Naive B cell (primary cell): ENCODE data around the gene ABAT. TPM values are rescaled to one million over a fixed set of nuclear protein-coding genes. Genes with fewer than 3 reads are reported as not detected.
"Not testable (repeated sequence)": the region's sequence is repeated elsewhere in the genome, so short reads cannot be mapped to it uniquely, and the experiment has no call there.

ENCODE experiments used
- ATAC-seq, 2 donors: fragments of 150-1000 bp; cut with Tn5 transposase; 2 replicates each; pipeline ENCODE4 v1.10.0; 2021; ENCODE audit warnings: low read depth in 2 of 2, mild to moderate bottlenecking in 2 of 2, moderate library complexity in 2 of 2
- DNase-seq: peaks from one replicate; pipeline ENCODE4 v3.0.0; 2022
- H3K27ac Mint-ChIP-seq, 6 donors: one replicate each; pipeline ENCODE4 v1.8.0; 2020 to 2022; ENCODE audit warnings: mild to moderate bottlenecking in 6 of 6, mixed read lengths in 6 of 6, moderate library complexity in 5 of 6, inconsistent platforms in 2 of 6
- H3K27me3 Mint-ChIP-seq, 3 donors: one replicate each; pipeline ENCODE4 v1.8.0; 2021 to 2022; ENCODE audit warnings: mixed read lengths in 3 of 3, mild to moderate bottlenecking in 1 of 3
- H3K36me3 Mint-ChIP-seq, 2 donors: one replicate each; pipeline ENCODE4 v1.8.0; 2020 to 2022; ENCODE audit warnings: mixed read lengths in 2 of 2, inconsistent platforms in 1 of 2, mild to moderate bottlenecking in 1 of 2
- H3K4me1 Mint-ChIP-seq, 3 donors: one replicate each; pipeline ENCODE4 v1.8.0; 2020 to 2022; ENCODE audit warnings: mixed read lengths in 3 of 3, inconsistent platforms in 1 of 3, mild to moderate bottlenecking in 1 of 3, moderate library complexity in 1 of 3
- H3K4me3 Mint-ChIP-seq, 8 donors: one replicate each; pipeline ENCODE4 v1.8.0; 2020 to 2022; ENCODE audit warnings: mild to moderate bottlenecking in 8 of 8, mixed read lengths in 8 of 8, moderate library complexity in 8 of 8, inconsistent platforms in 2 of 8
- H3K9me3 Mint-ChIP-seq, 7 donors: one replicate each; pipeline ENCODE4 v1.8.0; 2020 to 2022; ENCODE audit warnings: mixed read lengths in 7 of 7, mild to moderate bottlenecking in 5 of 7, inconsistent platforms in 2 of 7, moderate library complexity in 1 of 7
- polyA plus RNA-seq, 6 donors: library from polyadenylated mRNA; unstranded; fragments of 300-500 nt; fragmentation: Illumina TruSeq; gene quantifications; one replicate each; pipeline ENCODE4 v1.2.3, GENCODE V29; 2021; ENCODE audit warnings: low read depth in 6 of 6

Gene ABAT
- polyA plus RNA-seq, 6 donors from 2014 or later: 1.9 to 10.0 (median 4.8) TPM

- H3K27ac Mint-ChIP-seq: peak overlapping the region in 3 of 6 donors; percentile 11 to 65 (median 33)
- no peaks in the 10 kb centered on the region for H3K9me3 Mint-ChIP-seq
- no peak overlapping the region for H3K4me3 Mint-ChIP-seq
- peaks cover 6 to 17% (median 11%) of the 10 kb centered on the region in 3 donors for H3K4me1 Mint-ChIP-seq
- no peaks in the 10 kb centered on the region for H3K27me3 Mint-ChIP-seq
- peaks cover 42 to 60% of the 10 kb centered on the region in 2 donors for H3K36me3 Mint-ChIP-seq
- ATAC-seq: no peak
- DNase-seq: no peak
Observed at GRCh38 chr16:8642146-8642545, 32.3 kb upstream of the ABAT start.

GRCh38 chr16:8644211-8645140, 29.9 kb upstream of the ABAT start:
- Mint-ChIP-seq H3K9me3 (no peaks in the 10 kb centered on the region), H3K36me3 (peaks cover 46 to 65% of the 10 kb centered on the region in 2 donors), H3K4me3 (peak overlapping the region in 1 of 8 donors; percentile 75), H3K4me1 (peaks cover 6 to 17% (median 11%) of the 10 kb centered on the region in 3 donors), H3K27me3 (no peaks in the 10 kb centered on the region), H3K27ac (peak overlapping the region in 5 of 6 donors; percentile 16 to 85 (median 49))
- ATAC-seq: peak; percentile 51 to 63
- DNase-seq: no peak

- ATAC-seq (no peak), DNase-seq (no peak)
- Mint-ChIP-seq H3K9me3 (no peaks in the 10 kb centered on the region), H3K4me3 (no peak overlapping the region), H3K36me3 (peaks cover 46 to 58% of the 10 kb centered on the region in 2 donors), H3K27me3 (no peaks in the 10 kb centered on the region), H3K4me1 (peaks cover 6 to 17% (median 11%) of the 10 kb centered on the region in 3 donors), H3K27ac (peak overlapping the region in 4 of 6 donors; percentile 16 to 79 (median 39))
Observed at GRCh38 chr16:8645141-8645521, 29.3 kb upstream of the ABAT start.

- DNase-seq (no peak), ATAC-seq (no peak)
- Mint-ChIP-seq H3K36me3 (peaks cover 46 to 57% of the 10 kb centered on the region in 2 donors), H3K27ac (peak overlapping the region in 3 of 6 donors; percentile 2 to 11 (median 10)), H3K4me3 (no peak overlapping the region), H3K4me1 (peaks cover 6 to 17% (median 11%) of the 10 kb centered on the region in 3 donors), H3K9me3 (no peaks in the 10 kb centered on the region), H3K27me3 (no peaks in the 10 kb centered on the region)
Observed at GRCh38 chr16:8645831-8646230, 28.6 kb upstream of the ABAT start.

GRCh38 chr16:8646326-8647053, 27.9 kb upstream of the ABAT start:
- Mint-ChIP-seq H3K27ac (peak overlapping the region in 2 of 6 donors; percentile 2 to 10), H3K4me3 (peak overlapping the region in 1 of 8 donors; percentile 4), H3K36me3 (peaks cover 41 to 51% of the 10 kb centered on the region in 2 donors)

GRCh38 chr16:8647721-8648318, 26.6 kb upstream of the ABAT start:
- no peak overlapping the region for H3K27ac Mint-ChIP-seq
- no peak for ATAC-seq

More at GRCh38 chr16:8646326-8647053, 27.9 kb upstream of the ABAT start:
- no peaks in the 10 kb centered on the region for H3K27me3 Mint-ChIP-seq
- no peaks in the 10 kb centered on the region for H3K9me3 Mint-ChIP-seq
- ATAC-seq (no peak), DNase-seq (no peak)
- H3K4me1 Mint-ChIP-seq: peaks cover 6 to 17% (median 11%) of the 10 kb centered on the region in 3 donors

GRCh38 chr16:8648877-8649276, 25.5 kb upstream of the ABAT start:
- H3K27ac Mint-ChIP-seq: no peak overlapping the region
- H3K36me3 Mint-ChIP-seq: peaks cover 26 to 29% of the 10 kb centered on the region in 2 donors
- no peak for ATAC-seq

More at GRCh38 chr16:8647721-8648318, 26.6 kb upstream of the ABAT start:
- no peak overlapping the region for H3K4me3 Mint-ChIP-seq
- H3K27me3 Mint-ChIP-seq: no peaks in the 10 kb centered on the region
- no peaks in the 10 kb centered on the region for H3K9me3 Mint-ChIP-seq
- peaks cover 29 to 38% of the 10 kb centered on the region in 2 donors for H3K36me3 Mint-ChIP-seq
- DNase-seq: no peak
- H3K4me1 Mint-ChIP-seq: peaks cover 6 to 17% (median 11%) of the 10 kb centered on the region in 3 donors

GRCh38 chr16:8649829-8650554, 24.4 kb upstream of the ABAT start:
- no peaks in the 10 kb centered on the region for H3K27me3 Mint-ChIP-seq
- ATAC-seq: no peak
- no peak for DNase-seq
- H3K27ac Mint-ChIP-seq: no peak overlapping the region
- H3K9me3 Mint-ChIP-seq: no peaks in the 10 kb centered on the region
- no peak overlapping the region for H3K4me3 Mint-ChIP-seq
- H3K4me1 Mint-ChIP-seq: peaks cover 1 to 8% (median 2%) of the 10 kb centered on the region in 3 donors
- H3K36me3 Mint-ChIP-seq: peaks cover 23% of the 10 kb centered on the region in 2 donors

More at GRCh38 chr16:8648877-8649276, 25.5 kb upstream of the ABAT start:
- H3K4me3 Mint-ChIP-seq: no peak overlapping the region
- H3K4me1 Mint-ChIP-seq: peaks cover 6 to 17% (median 11%) of the 10 kb centered on the region in 3 donors
- DNase-seq: no peak
- no peaks in the 10 kb centered on the region for H3K27me3 Mint-ChIP-seq
- H3K9me3 Mint-ChIP-seq: no peaks in the 10 kb centered on the region

GRCh38 chr16:8651958-8652357, 22.5 kb upstream of the ABAT start:
- not testable (repeated sequence) for ATAC-seq, H3K27me3 Mint-ChIP-seq, H3K36me3 Mint-ChIP-seq, H3K9me3 Mint-ChIP-seq, H3K27ac Mint-ChIP-seq, H3K4me3 Mint-ChIP-seq, DNase-seq, H3K4me1 Mint-ChIP-seq

- peaks cover 0 to 4% of the 10 kb centered on the region in 2 donors for H3K36me3 Mint-ChIP-seq
- DNase-seq (no peak), ATAC-seq (peak in 1 of 2 donors; percentile 30)
- H3K27ac Mint-ChIP-seq: no peak overlapping the region
- peak overlapping the region in 1 of 8 donors; percentile 28 for H3K4me3 Mint-ChIP-seq
- no peaks in the 10 kb centered on the region for H3K9me3 Mint-ChIP-seq
- H3K27me3 Mint-ChIP-seq: no peaks in the 10 kb centered on the region
- H3K4me1 Mint-ChIP-seq: peaks cover 0 to 5% (median 0%) of the 10 kb centered on the region in 3 donors
Observed at GRCh38 chr16:8655184-8655717, 19.2 kb upstream of the ABAT start.

- H3K9me3 Mint-ChIP-seq: no peaks in the 10 kb centered on the region
- DNase-seq: no peak
- H3K4me1 Mint-ChIP-seq: peaks cover 0 to 8% (median 4%) of the 10 kb centered on the region in 3 donors
- H3K27ac Mint-ChIP-seq: no peak overlapping the region
- H3K4me3 Mint-ChIP-seq: no peak overlapping the region
- no peak for ATAC-seq
- H3K36me3 Mint-ChIP-seq: peaks cover 0 to 4% of the 10 kb centered on the region in 2 donors
- no peaks in the 10 kb centered on the region for H3K27me3 Mint-ChIP-seq
Observed at GRCh38 chr16:8656376-8656775, 18.0 kb upstream of the ABAT start.

- DNase-seq (peak; percentile 35), ATAC-seq (peak; percentile 70 to 75)
- no peak overlapping the region for H3K4me3 Mint-ChIP-seq
- peaks cover 0 to 4% (median 3%) of the 10 kb centered on the region in 3 donors for H3K4me1 Mint-ChIP-seq
- no peaks in the 10 kb centered on the region for H3K27me3 Mint-ChIP-seq
- H3K9me3 Mint-ChIP-seq: no peaks in the 10 kb centered on the region
- H3K36me3 Mint-ChIP-seq: no peaks in the 10 kb centered on the region
- H3K27ac Mint-ChIP-seq: no peak overlapping the region
Observed at GRCh38 chr16:8660841-8661301, 13.5 kb upstream of the ABAT start.
